IPS-18a (cell line): ENCODE results near the gene SLC27A4.
A peak's percentile ranks its signal among the peaks of the same experiment; 100 is the strongest.

Source experiments
- H3K27ac ChIP-seq: one replicate; pipeline ENCODE4 v1.5.1; 2013; ENCODE audit warnings: low read length
- H3K27me3 ChIP-seq: one replicate; pipeline ENCODE4 v1.6.1; 2013; ENCODE audit warnings: mild to moderate bottlenecking, low read length; ENCODE audit not compliant: control insufficient read depth, insufficient read depth
- H3K36me3 ChIP-seq: one replicate; pipeline ENCODE4 v1.6.1; 2013; ENCODE audit warnings: low read depth, low read length; ENCODE audit not compliant: control insufficient read depth
- H3K4me1 ChIP-seq: one replicate; pipeline ENCODE4 v1.6.1; 2013; ENCODE audit warnings: low read depth, low read length; ENCODE audit not compliant: control insufficient read depth
- H3K4me3 ChIP-seq: one replicate; pipeline ENCODE4 v1.5.1; 2013; ENCODE audit warnings: low read length
- H3K9ac ChIP-seq: one replicate; pipeline ENCODE4 v1.6.1; 2013; ENCODE audit warnings: mild to moderate bottlenecking, low read length, moderate library complexity
- H3K9me3 ChIP-seq: one replicate; pipeline ENCODE4 v1.6.1; 2013; ENCODE audit warnings: low read depth, low read length; ENCODE audit not compliant: control insufficient read depth

SLC27A4 gene

DNA sequence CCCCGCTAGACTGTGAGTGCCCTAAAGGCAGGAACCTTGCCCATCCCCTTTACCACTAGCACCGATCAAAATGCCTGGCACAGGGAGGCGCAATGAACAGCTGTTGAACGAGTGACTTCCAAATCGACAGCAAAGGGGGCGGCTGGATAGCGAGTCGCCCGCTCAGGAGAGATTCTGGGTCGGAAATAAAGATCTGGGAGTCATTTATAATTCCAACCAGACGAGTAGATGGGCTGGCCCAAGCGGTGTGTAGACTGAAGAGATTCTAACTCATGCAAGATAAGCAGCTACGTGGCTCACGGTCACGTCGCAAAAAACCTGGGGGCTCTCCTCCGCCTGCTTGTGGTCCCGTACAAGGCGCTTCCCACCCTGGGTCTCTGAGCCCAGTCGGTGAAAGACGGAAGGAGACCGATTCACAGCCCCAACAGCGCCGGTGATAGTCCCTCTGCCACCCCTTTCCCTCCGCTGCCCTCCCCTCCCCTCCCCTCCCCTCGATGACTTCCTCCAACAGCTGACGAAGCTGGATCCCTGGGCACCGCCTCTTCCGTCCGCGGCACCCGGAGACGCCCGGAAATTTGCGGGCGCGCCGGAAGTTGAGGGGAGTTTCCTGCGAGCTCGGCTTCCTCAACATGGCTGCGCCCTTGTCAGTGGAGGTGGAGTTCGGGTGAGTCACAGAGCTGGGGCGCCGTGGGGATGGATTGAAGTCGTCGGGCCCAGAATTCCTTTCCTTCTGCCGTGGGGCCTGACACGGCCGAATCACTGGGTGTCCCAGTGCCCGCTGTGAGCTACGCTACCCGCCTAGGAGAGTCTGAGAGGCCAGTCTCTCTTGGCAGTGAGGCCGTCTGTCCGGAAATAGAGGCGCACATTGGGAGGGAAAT lies 30.7 kb downstream of the SLC27A4 start, which contains the start of gene URM1:
Gene URM1 (plus strand): TSS at position 623 of the 878 bp plus-strand sequence. CDS start 7 bp downstream, at position 630.
- no peaks in the 10 kb centered on the region for H3K36me3 ChIP-seq
- peaks cover 11% of the 10 kb centered on the region for H3K4me1 ChIP-seq
- peak within 1 kb of the TSS; percentile 97 for H3K4me3 ChIP-seq
- peak within 1 kb of the TSS; percentile 67 for H3K9ac ChIP-seq
- no peaks in the 10 kb centered on the region for H3K9me3 ChIP-seq
- H3K27me3 ChIP-seq, result peaks cover 29% of the 10 kb centered on the region
- no peak within 1 kb of the TSS for H3K27ac ChIP-seq

- Histone ChIP-seq H3K27me3 (peaks cover 22% of the 10 kb centered on the region), H3K27ac (no peak overlapping the region), H3K9me3 (no peaks in the 10 kb centered on the region), H3K4me1 (peaks cover 11% of the 10 kb centered on the region), H3K4me3 (peak overlapping the region; percentile 97), H3K9ac (peak overlapping the region; percentile 67), H3K36me3 (no peaks in the 10 kb centered on the region)
Observed at GRCh38 chr9:128371630-128372117, 31.3 kb downstream of the SLC27A4 start.

- Histone ChIP-seq H3K27me3 (peaks cover 16% of the 10 kb centered on the region), H3K4me1 (peaks cover 11% of the 10 kb centered on the region), H3K36me3 (no peaks in the 10 kb centered on the region), H3K4me3 (peak overlapping the region; percentile 97), H3K9ac (peak overlapping the region; percentile 67), H3K27ac (no peak overlapping the region), H3K9me3 (no peaks in the 10 kb centered on the region)
Observed at GRCh38 chr9:128372188-128372641, 31.9 kb downstream of the SLC27A4 start.

DNA sequence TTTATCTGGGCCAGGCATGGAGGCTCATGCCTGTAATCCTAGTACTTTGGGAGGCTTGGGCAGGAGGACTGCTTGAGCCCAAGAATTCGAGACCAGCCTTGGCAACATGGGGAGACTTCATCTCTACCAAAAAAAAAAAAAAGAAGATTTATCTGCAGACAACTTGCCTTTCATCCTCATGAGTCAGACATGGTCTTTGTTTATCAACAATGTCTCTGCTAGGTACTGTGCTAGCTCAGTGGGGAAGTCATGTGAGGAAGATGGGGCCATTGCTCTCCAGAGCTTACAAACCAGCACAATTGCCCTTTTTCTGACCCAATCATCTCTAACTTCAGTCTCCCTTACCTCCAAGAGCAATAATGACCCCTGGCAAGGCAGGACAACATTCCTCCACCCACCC lies 32.5 kb downstream of the SLC27A4 start:
- Histone ChIP-seq H3K9ac (no peak overlapping the region), H3K4me1 (peaks cover 11% of the 10 kb centered on the region), H3K27ac (no peak overlapping the region), H3K36me3 (no peaks in the 10 kb centered on the region), H3K9me3 (no peaks in the 10 kb centered on the region), H3K4me3 (no peak overlapping the region), H3K27me3 (peaks cover 11% of the 10 kb centered on the region)

- Histone ChIP-seq H3K4me3 (no peak overlapping the region), H3K9ac (no peak overlapping the region), H3K27ac (no peak overlapping the region), H3K36me3 (peaks cover 3% of the 10 kb centered on the region), H3K27me3 (peaks cover 3% of the 10 kb centered on the region), H3K4me1 (peaks cover 11% of the 10 kb centered on the region), H3K9me3 (no peaks in the 10 kb centered on the region)
Observed at GRCh38 chr9:128374221-128374675, 33.9 kb downstream of the SLC27A4 start.

GRCh38 chr9:128375865-128376264 lies 35.5 kb downstream of the SLC27A4 start:
- Histone ChIP-seq H3K4me3 (no peak overlapping the region), H3K9ac (no peak overlapping the region), H3K27me3 (peaks cover 11% of the 10 kb centered on the region), H3K27ac (no peak overlapping the region), H3K9me3 (no peaks in the 10 kb centered on the region), H3K4me1 (peaks cover 4% of the 10 kb centered on the region), H3K36me3 (peaks cover 3% of the 10 kb centered on the region)

- Histone ChIP-seq H3K36me3 (peaks cover 3% of the 10 kb centered on the region), H3K27ac (no peak overlapping the region), H3K9ac (no peak overlapping the region), H3K4me1 (peaks cover 50% of the 10 kb centered on the region), H3K9me3 (no peaks in the 10 kb centered on the region), H3K4me3 (peak overlapping the region; percentile 50), H3K27me3 (peaks cover 73% of the 10 kb centered on the region)
Observed at GRCh38 chr9:128382261-128382660, 41.9 kb downstream of the SLC27A4 start.

DNA sequence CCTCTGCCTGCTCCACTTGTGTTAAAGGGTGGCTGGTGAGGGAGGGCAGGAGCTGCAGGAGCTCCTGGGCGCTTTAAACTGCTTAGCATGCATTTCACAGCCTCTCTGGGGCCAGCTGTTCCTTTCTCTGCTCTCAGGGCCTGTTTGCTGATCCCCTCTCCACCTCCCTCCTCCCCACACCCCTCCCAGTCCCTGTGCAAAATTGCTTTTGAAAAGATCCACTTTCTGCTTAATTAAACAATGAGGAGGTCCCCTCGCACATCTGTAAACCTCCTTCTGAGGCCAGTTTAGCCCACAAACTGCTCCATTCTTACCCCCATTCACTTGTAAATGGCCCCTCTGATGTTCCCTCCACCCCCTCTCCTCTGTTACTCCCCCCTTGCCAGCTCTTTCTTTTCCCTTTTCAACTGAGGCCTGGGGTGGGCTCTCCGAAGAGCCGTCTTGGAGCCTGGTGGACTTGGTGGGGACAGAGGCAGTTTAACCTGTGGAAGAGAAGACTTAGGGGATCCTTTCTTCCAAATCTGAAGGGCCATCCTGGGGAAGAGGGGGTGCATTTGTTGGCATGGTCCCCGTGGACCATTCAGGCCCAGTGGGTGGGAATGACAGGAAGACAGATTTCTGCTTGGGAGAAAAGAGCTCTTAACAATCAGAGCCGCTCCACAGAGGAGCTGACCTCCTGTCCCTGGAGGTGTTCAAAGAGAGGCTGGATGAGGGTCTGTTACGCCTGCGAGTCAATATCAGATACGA lies 42.9 kb downstream of the SLC27A4 start:
- Histone ChIP-seq H3K27me3 (peaks cover 82% of the 10 kb centered on the region), H3K9me3 (no peaks in the 10 kb centered on the region), H3K4me1 (peaks cover 50% of the 10 kb centered on the region), H3K36me3 (peaks cover 12% of the 10 kb centered on the region), H3K4me3 (peak overlapping the region; percentile 50), H3K9ac (no peak overlapping the region), H3K27ac (no peak overlapping the region)

DNA sequence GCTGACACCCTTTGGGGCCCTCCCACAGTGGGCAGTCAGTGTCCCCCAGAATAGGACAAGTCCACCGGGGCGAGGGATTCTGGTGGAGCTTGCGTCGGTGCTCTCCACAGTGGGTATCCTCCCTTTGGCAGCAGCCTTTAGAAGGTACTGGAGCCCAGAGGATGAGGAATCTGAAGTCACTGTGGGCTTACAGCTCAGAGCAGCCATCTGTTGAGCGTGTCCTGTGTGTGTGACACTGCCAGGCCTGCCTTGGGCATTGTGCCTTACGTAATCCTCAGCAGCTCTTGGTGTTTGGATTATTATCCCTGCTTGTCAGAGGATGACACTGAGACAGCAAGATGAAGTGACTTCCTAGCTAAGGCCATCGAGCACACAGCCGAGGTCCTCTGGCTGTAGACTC lies 43.5 kb downstream of the SLC27A4 start:
- Histone ChIP-seq H3K36me3 (peaks cover 15% of the 10 kb centered on the region), H3K4me1 (peaks cover 51% of the 10 kb centered on the region), H3K4me3 (peak overlapping the region; percentile 50), H3K9ac (no peak overlapping the region), H3K27me3 (peaks cover 88% of the 10 kb centered on the region), H3K27ac (no peak overlapping the region), H3K9me3 (no peaks in the 10 kb centered on the region)

GRCh38 chr9:128384801-128385495 lies 44.6 kb downstream of the SLC27A4 start:
- Histone ChIP-seq H3K9ac (no peak overlapping the region), H3K27me3 (peaks cover 98% of the 10 kb centered on the region), H3K4me3 (peak overlapping the region; percentile 16), H3K4me1 (peaks cover 63% of the 10 kb centered on the region), H3K36me3 (peaks cover 22% of the 10 kb centered on the region), H3K9me3 (no peaks in the 10 kb centered on the region), H3K27ac (no peak overlapping the region)
